GM19452 (cell line): ENCODE data around the gene LRIG3.
"Not testable (repeated sequence)": the region's sequence is repeated elsewhere in the genome, so short reads cannot be mapped to it uniquely, and the experiment has no call there.

Source experiments
- ATAC-seq: cut with Tn5 transposase; IDR thresholded peaks from one replicate; pipeline ENCODE4 v1.9.1; 2021; ENCODE audit not compliant: unreplicated experiment

LRIG3 gene

GRCh38 chr12:58860788-58861240 is 59.5 kb downstream of the LRIG3 start:
- ATAC-seq, result no peak

GRCh38 chr12:58860056-58860787 is 60.1 kb downstream of the LRIG3 start:
- ATAC-seq, result no peak

- ATAC-seq, result no peak
These were observed 62.3 kb downstream of the LRIG3 start for GRCh38 chr12:58858030-58858429.

- ATAC-seq, result not testable (repeated sequence)
These were observed 63.1 kb downstream of the LRIG3 start for GRCh38 chr12:58857206-58857605.

GRCh38 chr12:58855630-58856029 is 64.7 kb downstream of the LRIG3 start:
- not testable (repeated sequence) for ATAC-seq

- ATAC-seq, result no peak
These were observed 69.5 kb downstream of the LRIG3 start for GRCh38 chr12:58850826-58851225.

GRCh38 chr12:58847901-58848600 is 72.3 kb downstream of the LRIG3 start:
- no peak for ATAC-seq

GRCh38 chr12:58844161-58844560 is 76.1 kb downstream of the LRIG3 start:
- ATAC-seq, result no peak

- ATAC-seq, result no peak
These were observed 79.1 kb downstream of the LRIG3 start for GRCh38 chr12:58841058-58841798.

- no peak for ATAC-seq
These were observed 86.5 kb downstream of the LRIG3 start for GRCh38 chr12:58833853-58834252.

GRCh38 chr12:58832920-58833319 is 87.4 kb downstream of the LRIG3 start:
- no peak for ATAC-seq
